Spinal cord (tissue), 10 donors: ENCODE results near the gene ITGA11. TPM values are rescaled to one million over a fixed set of nuclear protein-coding genes. Genes with fewer than 3 reads are reported as not detected.

Experiments
- DNase-seq, 6 donors: peaks; one replicate each; pipeline versions ENCODE4 v3.0.0 to v3.0.0-alpha.2; 2013 to 2015; ENCODE audit warnings: low spot score in 6 of 6, low read depth in 4 of 6
- H3K27ac ChIP-seq: one replicate; pipeline ENCODE4 v1.5.1; 2013; ENCODE audit warnings: low read depth, low read length, control low read depth
- H3K27me3 ChIP-seq: one replicate; pipeline ENCODE4 v1.6.1; 2013; ENCODE audit warnings: low read length; ENCODE audit not compliant: control insufficient read depth, insufficient read depth
- H3K36me3 ChIP-seq: one replicate; pipeline ENCODE4 v1.6.1; 2013; ENCODE audit warnings: low read length; ENCODE audit not compliant: control insufficient read depth, insufficient read depth
- H3K4me1 ChIP-seq: one replicate; pipeline ENCODE4 v1.6.1; 2013; ENCODE audit warnings: low read length; ENCODE audit not compliant: control insufficient read depth, insufficient read depth
- H3K4me3 ChIP-seq: one replicate; pipeline ENCODE4 v1.5.1; 2013; ENCODE audit warnings: low read depth, low read length, control low read depth
- H3K9me3 ChIP-seq: one replicate; pipeline ENCODE4 v1.6.1; 2013; ENCODE audit warnings: low read length; ENCODE audit not compliant: control insufficient read depth, insufficient read depth
- WGBS: methylation state at CpG from one replicate; pipeline ENCODE4 v1.1.5; 2013; ENCODE audit warnings: missing lambda C conversion rate; ENCODE audit not compliant: insufficient coverage; 5-methylcytosine and 5-hydroxymethylcytosine counted together
- polyA plus RNA-seq, 2 donors: library from polyadenylated mRNA; unstranded; fragments of 120-200 nt; gene quantifications; one replicate each; pipeline ENCODE4 v1.2.1, GENCODE V29; 2013; ENCODE audit not compliant: insufficient read length in 2 of 2
- total RNA-seq, 2 donors: library from RNA; depleted of rRNA in 1 of 2; stranded (reverse); fragments of 120-200 nt in 1 of 2; fragments of >200 nt in 1 of 2; gene quantifications; one replicate each; pipeline versions ENCODE4 v1.2.3 to v1.2.4, GENCODE V29; 2013 to 2014
- donor health status: healthy.

The ITGA11 gene
- total and polyA plus RNA-seq, 4 donors = 4.8 to 18.7 (median 7.4) TPM

GRCh38 chr15:68318931-68319909, 112.7 kb downstream of the ITGA11 start:
- Histone ChIP-seq H3K27me3 (no peaks in the 10 kb centered on the region), H3K4me1 (peaks cover 21% of the 10 kb centered on the region), H3K36me3 (no peaks in the 10 kb centered on the region), H3K9me3 (no peaks in the 10 kb centered on the region), H3K27ac (no peak overlapping the region), H3K4me3 (no peak overlapping the region)
- 78% methylated on average over 10 of the region's 18 CpGs for WGBS
- DNase-seq = no peak

GRCh38 chr15:68318008-68318835, 113.7 kb downstream of the ITGA11 start:
- H3K27me3 ChIP-seq = no peaks in the 10 kb centered on the region
- H3K36me3 ChIP-seq = no peaks in the 10 kb centered on the region
- H3K9me3 ChIP-seq = no peaks in the 10 kb centered on the region
- DNase-seq = no peak
- 92% methylated on average over 3 of the region's 6 CpGs for WGBS
- H3K4me1 ChIP-seq = peaks cover 29% of the 10 kb centered on the region
- H3K4me3 ChIP-seq = no peak overlapping the region
- no peak overlapping the region for H3K27ac ChIP-seq

- 88% methylated on average over 11 of the region's 16 CpGs for WGBS
- Histone ChIP-seq H3K27ac (no peak overlapping the region), H3K27me3 (no peaks in the 10 kb centered on the region), H3K4me1 (peaks cover 36% of the 10 kb centered on the region), H3K4me3 (no peak overlapping the region), H3K36me3 (no peaks in the 10 kb centered on the region), H3K9me3 (no peaks in the 10 kb centered on the region)
- DNase-seq = no peak
Observed at GRCh38 chr15:68317281-68318007, 114.5 kb downstream of the ITGA11 start.

GRCh38 chr15:68316061-68316804, 115.7 kb downstream of the ITGA11 start:
- Histone ChIP-seq H3K27ac (no peak overlapping the region), H3K36me3 (no peaks in the 10 kb centered on the region), H3K9me3 (no peaks in the 10 kb centered on the region), H3K27me3 (no peaks in the 10 kb centered on the region), H3K4me1 (peaks cover 37% of the 10 kb centered on the region), H3K4me3 (no peak overlapping the region)
- peak in 1 of 6 donors; percentile 53 for DNase-seq
- 48% methylated on average over 17 of the region's 17 CpGs for WGBS

GRCh38 chr15:68315495-68316031, 116.4 kb downstream of the ITGA11 start:
- WGBS = 58% methylated on average over 7 of the region's 11 CpGs
- Histone ChIP-seq H3K36me3 (no peaks in the 10 kb centered on the region), H3K4me1 (peaks cover 39% of the 10 kb centered on the region), H3K9me3 (no peaks in the 10 kb centered on the region), H3K27me3 (no peaks in the 10 kb centered on the region), H3K4me3 (no peak overlapping the region), H3K27ac (no peak overlapping the region)
- DNase-seq = peak in 2 of 6 donors; percentile 43 to 76

- no peak overlapping the region for H3K27ac ChIP-seq
- WGBS = no CpG with 5 or more reads among the region's 1 CpG
Observed at GRCh38 chr15:68315035-68315434, 116.9 kb downstream of the ITGA11 start.

GRCh38 chr15:68314563-68314962, 117.4 kb downstream of the ITGA11 start:
- DNase-seq = peak in 1 of 6 donors; percentile 37
- Histone ChIP-seq H3K4me3 (no peak overlapping the region), H3K36me3 (no peaks in the 10 kb centered on the region), H3K4me1 (peaks cover 43% of the 10 kb centered on the region), H3K9me3 (no peaks in the 10 kb centered on the region), H3K27ac (no peak overlapping the region), H3K27me3 (no peaks in the 10 kb centered on the region)
- WGBS = no CpG with 5 or more reads among the region's 11 CpGs

More at GRCh38 chr15:68315035-68315434, 116.9 kb downstream of the ITGA11 start:
- H3K27me3 ChIP-seq = no peaks in the 10 kb centered on the region
- H3K4me3 ChIP-seq = no peak overlapping the region
- no peak for DNase-seq
- no peaks in the 10 kb centered on the region for H3K36me3 ChIP-seq
- H3K9me3 ChIP-seq = no peaks in the 10 kb centered on the region
- H3K4me1 ChIP-seq = peaks cover 43% of the 10 kb centered on the region

- 85% methylated on average over 17 of the region's 18 CpGs for WGBS
- Histone ChIP-seq H3K36me3 (no peaks in the 10 kb centered on the region), H3K4me3 (no peak overlapping the region), H3K9me3 (no peaks in the 10 kb centered on the region), H3K4me1 (peaks cover 43% of the 10 kb centered on the region), H3K27ac (no peak overlapping the region), H3K27me3 (no peaks in the 10 kb centered on the region)
- no peak for DNase-seq
Observed at GRCh38 chr15:68313501-68314410, 118.2 kb downstream of the ITGA11 start.
